Smooth muscle cell of the pulmonary artery (primary cell): ENCODE results near the gene CPXCR1. TPM values are rescaled to one million over a fixed set of nuclear protein-coding genes. Genes with fewer than 3 reads are reported as not detected.

Experiments used
- total RNA-seq: library from RNA; depleted of rRNA; stranded (reverse); fragments of >200 nt; gene quantifications from 2 replicates; pipeline ENCODE4 v1.2.3, GENCODE V29; 2014

Gene CPXCR1
- total RNA-seq = not detected in 2 replicates

DNA sequence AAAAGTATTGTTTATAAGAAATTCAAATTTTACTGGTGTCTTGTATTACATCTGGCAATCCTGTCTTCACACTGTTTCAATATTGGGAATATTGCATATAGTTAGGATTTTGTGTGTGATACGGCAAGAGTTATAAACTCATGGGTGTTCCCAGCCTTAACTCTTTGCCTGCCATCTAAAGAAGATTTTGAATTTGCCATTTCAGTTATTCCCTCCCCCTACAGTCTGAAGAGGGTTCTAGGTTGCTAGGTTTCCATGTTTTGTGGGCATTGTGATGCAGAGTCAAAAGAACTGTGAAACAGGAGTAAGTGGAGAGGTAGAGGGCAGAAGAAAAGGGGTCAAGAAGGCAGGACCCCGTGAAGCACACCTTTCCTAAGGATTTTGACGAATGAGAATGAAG lies at the start of gene CPXCR1:
Gene CPXCR1, plus strand, starts transcription at position 301 of the 400 bp plus-strand sequence. CDS start 6,190 bp downstream, outside the sequence.

